Osteoblast (primary cell): Measurements from ENCODE around the gene ARHGAP6. TPM values are rescaled to one million over a fixed set of nuclear protein-coding genes. Genes with fewer than 3 reads are reported as not detected.

ENCODE experiments used
- DNase-seq: peaks from one replicate; pipeline ENCODE4 v3.0.0; 2011; ENCODE audit warnings: low spot score, mixed read lengths; ENCODE audit not compliant: insufficient read length; ENCODE audit errors: missing footprints
- H2AFZ ChIP-seq: 2 replicates; pipeline ENCODE4 v1.6.0; 2011; ENCODE audit warnings: mild to moderate bottlenecking, low read length
- H3K27ac ChIP-seq: 2 replicates; pipeline ENCODE4 v1.5.1; 2011; ENCODE audit warnings: mild to moderate bottlenecking, low read depth, low read length, moderate library complexity
- H3K27me3 ChIP-seq: 2 replicates; pipeline ENCODE4 v1.6.0; 2012; ENCODE audit warnings: mild to moderate bottlenecking, control low read depth, inconsistent platforms, low read length, moderate library complexity; ENCODE audit not compliant: insufficient read depth
- H3K36me3 ChIP-seq: 2 replicates; pipeline ENCODE4 v1.5.1; 2011; ENCODE audit warnings: mild to moderate bottlenecking, low read length, control low read depth, moderate library complexity; ENCODE audit not compliant: insufficient read depth
- H3K4me1 ChIP-seq: 2 replicates; pipeline ENCODE4 v1.5.1; 2011; ENCODE audit warnings: mild to moderate bottlenecking, low read length, control low read depth, moderate library complexity; ENCODE audit not compliant: insufficient read depth
- H3K4me2 ChIP-seq: 2 replicates; pipeline ENCODE4 v1.6.0; 2011; ENCODE audit warnings: mild to moderate bottlenecking, low read length; ENCODE audit not compliant: insufficient read depth
- H3K4me3 ChIP-seq: fragments of 200-600 bp; sonication (generic); 3 replicates; pipeline ENCODE4 v1.5.1; 2012; ENCODE audit warnings: mild to moderate bottlenecking, low read length, inconsistent platforms; ENCODE audit not compliant: insufficient read depth
- H3K79me2 ChIP-seq: 2 replicates; pipeline ENCODE4 v1.6.0; 2012; ENCODE audit warnings: mild to moderate bottlenecking, low read length, control low read depth, inconsistent platforms; ENCODE audit not compliant: insufficient read depth
- H3K9me3 ChIP-seq: 2 replicates; pipeline ENCODE4 v1.5.1; 2011; ENCODE audit warnings: low read depth, low read length, control low read depth
- H4K20me1 ChIP-seq: 2 replicates; pipeline ENCODE4 v1.6.0; 2012; ENCODE audit warnings: mild to moderate bottlenecking, low read length, control low read depth; ENCODE audit not compliant: insufficient read depth
- CTCF ChIP-seq: IDR thresholded peaks from 2 replicates; pipeline ENCODE4 v1.5.1; 2011; ENCODE audit warnings: mild to moderate bottlenecking, low read depth, low read length, moderate library complexity; ENCODE audit errors: extremely low read depth
- total RNA-seq: library from RNA; depleted of rRNA; stranded (reverse); fragments of >200 nt; gene quantifications from 2 replicates; pipeline ENCODE4 v1.2.3, GENCODE V29; 2012

ARHGAP6 gene
- total RNA-seq, 1 donor, result 2.2 TPM

DNA sequence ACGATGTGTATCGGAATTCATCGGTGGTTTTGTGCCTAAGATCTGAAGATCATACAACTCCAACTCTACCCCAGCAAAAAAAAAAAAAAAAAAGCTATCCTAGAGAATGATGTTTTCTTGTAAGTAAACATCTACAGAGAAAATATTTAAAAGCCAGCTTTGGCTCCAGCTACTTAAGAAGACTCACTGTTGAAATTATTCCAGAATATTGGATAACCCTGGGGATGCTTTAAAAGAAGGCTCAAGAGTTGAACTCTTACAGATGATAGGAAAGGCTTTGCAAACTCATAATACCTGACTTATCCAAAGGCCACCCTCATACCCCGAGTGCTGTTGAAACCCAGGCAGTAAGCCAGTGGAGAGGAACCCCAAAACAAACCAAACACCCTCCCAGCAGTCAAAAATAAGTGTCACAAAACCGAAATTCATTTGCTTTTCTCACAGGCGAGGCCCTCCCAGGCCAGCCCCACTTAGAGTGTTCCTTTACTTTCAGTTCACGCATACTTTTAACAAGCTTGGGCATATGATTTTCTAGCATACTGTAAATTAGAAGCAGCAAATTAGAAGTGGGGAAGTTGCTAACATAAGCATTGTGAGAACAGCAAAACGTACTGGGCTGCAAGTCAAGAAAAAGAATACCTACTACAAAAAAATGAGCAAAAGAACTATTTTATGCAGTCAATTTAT lies 375.2 kb downstream of the ARHGAP6 start:
- no peaks in the 10 kb centered on the region for H3K4me1 ChIP-seq
- TF ChIP-seq CTCF, result no peak
- no peaks in the 10 kb centered on the region for H3K36me3 ChIP-seq
- no peaks in the 10 kb centered on the region for H4K20me1 ChIP-seq
- no peak overlapping the region for H2AFZ ChIP-seq
- DNase-seq, result no peak
- no peaks in the 10 kb centered on the region for H3K79me2 ChIP-seq
- H3K27me3 ChIP-seq, result no peaks in the 10 kb centered on the region
- no peak overlapping the region for H3K4me2 ChIP-seq
- no peaks in the 10 kb centered on the region for H3K9me3 ChIP-seq
- no peak overlapping the region for H3K4me3 ChIP-seq
- H3K27ac ChIP-seq, result no peak overlapping the region

GRCh38 chrX:11287505-11287904 lies 378.2 kb downstream of the ARHGAP6 start:
- Histone ChIP-seq H3K36me3 (no peaks in the 10 kb centered on the region), H3K4me3 (no peak overlapping the region), H3K27ac (no peak overlapping the region), H2AFZ (no peak overlapping the region), H3K4me1 (no peaks in the 10 kb centered on the region), H3K79me2 (no peaks in the 10 kb centered on the region), H4K20me1 (no peaks in the 10 kb centered on the region), H3K27me3 (no peaks in the 10 kb centered on the region), H3K9me3 (no peaks in the 10 kb centered on the region), H3K4me2 (no peak overlapping the region)
- DNase-seq, result no peak
- TF ChIP-seq CTCF, result no peak

- Histone ChIP-seq H3K27ac (no peak overlapping the region), H2AFZ (no peak overlapping the region), H3K4me3 (no peak overlapping the region), H3K36me3 (no peaks in the 10 kb centered on the region), H4K20me1 (no peaks in the 10 kb centered on the region), H3K79me2 (no peaks in the 10 kb centered on the region), H3K4me2 (no peak overlapping the region), H3K27me3 (no peaks in the 10 kb centered on the region), H3K4me1 (no peaks in the 10 kb centered on the region), H3K9me3 (no peaks in the 10 kb centered on the region)
- no peak for DNase-seq
- TF ChIP-seq CTCF, result no peak
These were observed 380.1 kb downstream of the ARHGAP6 start for GRCh38 chrX:11285651-11286050.

GRCh38 chrX:11282043-11282442 lies 383.7 kb downstream of the ARHGAP6 start:
- H4K20me1 ChIP-seq, result no peaks in the 10 kb centered on the region
- TF ChIP-seq CTCF, result no peak
- no peaks in the 10 kb centered on the region for H3K4me1 ChIP-seq
- peaks cover 2% of the 10 kb centered on the region for H3K9me3 ChIP-seq
- H2AFZ ChIP-seq, result no peak overlapping the region
- no peaks in the 10 kb centered on the region for H3K27me3 ChIP-seq
- no peaks in the 10 kb centered on the region for H3K36me3 ChIP-seq
- no peak overlapping the region for H3K4me3 ChIP-seq
- H3K27ac ChIP-seq, result no peak overlapping the region
- H3K79me2 ChIP-seq, result no peaks in the 10 kb centered on the region
- no peak overlapping the region for H3K4me2 ChIP-seq
- no peak for DNase-seq
